Osteocyte (in vitro differentiated cells): ENCODE data around the gene MLKL. TPM values are rescaled to one million over a fixed set of nuclear protein-coding genes. Genes with fewer than 3 reads are reported as not detected.

Experiments used
- DNase-seq: peaks from one replicate; pipeline ENCODE4 v3.0.0; 2021; ENCODE audit warnings: mixed read lengths; ENCODE audit not compliant: unreplicated experiment; ENCODE audit errors: extremely low spot score
- H3K27ac Mint-ChIP-seq: one replicate; pipeline ENCODE4 v1.8.0; 2021; ENCODE audit warnings: mild to moderate bottlenecking, mixed read lengths; ENCODE audit not compliant: unreplicated experiment
- H3K27me3 Mint-ChIP-seq: one replicate; pipeline ENCODE4 v1.8.0; 2021; ENCODE audit warnings: mixed read lengths; ENCODE audit not compliant: unreplicated experiment
- H3K36me3 Mint-ChIP-seq: one replicate; pipeline ENCODE4 v1.8.0; 2021; ENCODE audit warnings: mixed read lengths; ENCODE audit not compliant: unreplicated experiment
- H3K4me1 Mint-ChIP-seq: one replicate; pipeline ENCODE4 v1.8.0; 2021; ENCODE audit warnings: mixed read lengths; ENCODE audit not compliant: unreplicated experiment
- H3K4me3 Mint-ChIP-seq: one replicate; pipeline ENCODE4 v1.8.0; 2021; ENCODE audit warnings: mild to moderate bottlenecking, moderate library complexity, mixed read lengths; ENCODE audit not compliant: unreplicated experiment
- H3K9me3 Mint-ChIP-seq: one replicate; pipeline ENCODE4 v1.8.0; 2021; ENCODE audit warnings: mixed read lengths; ENCODE audit not compliant: unreplicated experiment
- total RNA-seq: library from RNA; stranded (reverse); gene quantifications from 2 replicates; pipeline ENCODE4 v1.2.1, GENCODE V29; 2021
- TF ChIP-seq, protein P1 (sequence below): fragments of 200-600 bp; sonication (generic); IDR thresholded peaks from 2 replicates; pipeline ENCODE4 v1.5.0; 2021; ENCODE audit warnings: antibody characterized with exemption, mild to moderate bottlenecking, moderate library complexity

Gene MLKL
- total RNA-seq, 1 donor from 2014 or later = 1.3 TPM

DNA sequence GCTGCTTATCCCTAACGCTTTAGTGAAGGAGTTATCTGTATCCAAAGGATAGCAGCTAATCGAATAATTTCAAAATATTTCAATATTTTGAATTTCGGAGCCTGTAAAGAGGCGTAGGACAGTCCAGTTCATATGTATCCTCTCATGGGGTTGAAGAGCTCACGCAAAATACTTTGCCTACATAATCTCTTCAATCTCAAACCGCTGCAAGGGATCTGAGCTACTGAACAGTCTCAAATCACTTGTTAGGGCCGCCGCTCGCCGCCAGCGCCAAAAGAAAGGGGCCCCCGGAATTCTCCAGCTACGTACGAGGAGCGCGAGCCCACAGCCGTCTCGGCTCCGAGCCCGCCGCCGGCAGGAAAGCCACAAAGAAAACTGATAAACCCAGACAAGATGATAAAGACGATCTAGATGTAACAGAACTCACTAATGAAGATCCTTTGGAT, 33.4 kb downstream of the MLKL start:
- Mint-ChIP-seq H3K36me3 (peaks cover 12% of the 10 kb centered on the region), H3K27ac (peak overlapping the region; percentile 93), H3K27me3 (peaks cover 1% of the 10 kb centered on the region), H3K9me3 (peaks cover 11% of the 10 kb centered on the region), H3K4me3 (peak overlapping the region; percentile 96), H3K4me1 (peaks cover 11% of the 10 kb centered on the region)
- no peak for DNase-seq
- TF ChIP-seq, protein P1, sequence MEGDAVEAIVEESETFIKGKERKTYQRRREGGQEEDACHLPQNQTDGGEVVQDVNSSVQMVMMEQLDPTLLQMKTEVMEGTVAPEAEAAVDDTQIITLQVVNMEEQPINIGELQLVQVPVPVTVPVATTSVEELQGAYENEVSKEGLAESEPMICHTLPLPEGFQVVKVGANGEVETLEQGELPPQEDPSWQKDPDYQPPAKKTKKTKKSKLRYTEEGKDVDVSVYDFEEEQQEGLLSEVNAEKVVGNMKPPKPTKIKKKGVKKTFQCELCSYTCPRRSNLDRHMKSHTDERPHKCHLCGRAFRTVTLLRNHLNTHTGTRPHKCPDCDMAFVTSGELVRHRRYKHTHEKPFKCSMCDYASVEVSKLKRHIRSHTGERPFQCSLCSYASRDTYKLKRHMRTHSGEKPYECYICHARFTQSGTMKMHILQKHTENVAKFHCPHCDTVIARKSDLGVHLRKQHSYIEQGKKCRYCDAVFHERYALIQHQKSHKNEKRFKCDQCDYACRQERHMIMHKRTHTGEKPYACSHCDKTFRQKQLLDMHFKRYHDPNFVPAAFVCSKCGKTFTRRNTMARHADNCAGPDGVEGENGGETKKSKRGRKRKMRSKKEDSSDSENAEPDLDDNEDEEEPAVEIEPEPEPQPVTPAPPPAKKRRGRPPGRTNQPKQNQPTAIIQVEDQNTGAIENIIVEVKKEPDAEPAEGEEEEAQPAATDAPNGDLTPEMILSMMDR = no peak

DNA sequence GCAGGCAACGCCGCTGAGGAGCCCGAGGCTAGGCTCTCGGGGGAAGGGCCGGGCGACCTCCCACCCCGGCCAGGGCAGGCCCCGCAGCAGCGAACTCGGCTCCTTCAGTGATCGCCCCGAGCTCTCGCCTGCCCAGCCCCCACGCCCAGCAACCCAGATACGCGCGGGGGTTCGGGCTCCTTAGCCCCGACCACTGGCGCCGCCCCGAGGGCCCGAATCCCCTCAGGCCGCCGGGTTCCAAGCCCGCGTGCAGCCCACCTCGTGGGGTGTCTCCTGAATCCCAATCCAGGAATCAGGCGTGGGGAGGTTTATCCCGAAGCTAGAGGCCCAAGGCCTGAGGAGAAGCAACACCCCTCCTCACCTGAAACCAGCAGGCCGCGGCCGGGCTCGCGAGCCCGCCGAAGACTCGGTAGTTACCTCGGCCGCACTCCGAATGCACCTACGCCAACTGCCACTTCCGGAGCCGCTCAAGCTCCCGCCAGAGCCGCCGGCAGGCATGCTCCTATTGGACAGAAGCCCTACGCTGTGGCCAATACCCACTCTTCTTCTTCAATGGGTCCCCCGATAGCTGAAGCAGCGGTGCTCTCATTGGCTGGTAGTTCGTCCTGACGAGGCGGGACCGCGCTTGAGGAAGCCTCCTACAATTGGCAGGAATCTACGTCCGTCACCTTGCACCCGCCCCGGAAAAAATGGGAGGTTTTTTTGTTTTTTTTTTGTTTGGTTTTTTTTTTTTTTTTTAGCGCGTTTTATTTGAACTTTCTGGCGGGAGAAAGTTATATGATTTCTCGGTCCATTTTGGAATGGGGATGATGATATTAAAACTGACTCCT, 34.0 kb downstream of the MLKL start, which contains the start of gene RFWD3:
RFWD3 (minus strand) TSS at position 453 of the 830 bp plus-strand sequence. CDS start 5,428 bp downstream, outside the sequence.
- Mint-ChIP-seq H3K27ac (peak within 1 kb of the TSS; percentile 93), H3K4me3 (peak within 1 kb of the TSS; percentile 96), H3K4me1 (peaks cover 11% of the 10 kb centered on the region), H3K27me3 (no peaks in the 10 kb centered on the region), H3K36me3 (peaks cover 12% of the 10 kb centered on the region), H3K9me3 (peaks cover 11% of the 10 kb centered on the region)
- TF ChIP-seq, protein P1 = no peak
- DNase-seq = peak; percentile 98

DNA sequence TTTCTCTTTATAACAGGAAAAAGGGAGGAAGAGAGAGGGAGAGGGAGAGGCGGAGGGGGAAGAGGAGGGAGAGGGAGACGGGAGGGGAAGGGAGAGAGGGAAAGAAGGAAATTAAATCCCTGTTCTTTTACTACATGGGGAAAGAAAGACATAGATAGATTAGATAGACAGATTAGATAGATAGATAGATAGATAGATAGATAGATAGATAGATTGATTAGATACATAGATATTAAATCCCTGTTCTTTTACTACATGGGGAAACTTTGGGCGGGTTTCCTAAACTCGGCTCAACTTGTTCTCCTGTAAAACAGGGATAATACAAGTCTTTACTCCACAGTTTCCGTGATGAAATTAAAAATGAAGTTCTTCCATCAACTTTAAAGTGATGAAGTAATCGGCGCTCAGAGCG, 34.6 kb downstream of the MLKL start:
- TF ChIP-seq, protein P1 = no peak
- Mint-ChIP-seq H3K36me3 (peaks cover 14% of the 10 kb centered on the region), H3K27ac (peak overlapping the region; percentile 7), H3K27me3 (no peaks in the 10 kb centered on the region), H3K4me3 (peak overlapping the region; percentile 96), H3K4me1 (peaks cover 11% of the 10 kb centered on the region), H3K9me3 (peaks cover 11% of the 10 kb centered on the region)
- DNase-seq = no peak

DNA sequence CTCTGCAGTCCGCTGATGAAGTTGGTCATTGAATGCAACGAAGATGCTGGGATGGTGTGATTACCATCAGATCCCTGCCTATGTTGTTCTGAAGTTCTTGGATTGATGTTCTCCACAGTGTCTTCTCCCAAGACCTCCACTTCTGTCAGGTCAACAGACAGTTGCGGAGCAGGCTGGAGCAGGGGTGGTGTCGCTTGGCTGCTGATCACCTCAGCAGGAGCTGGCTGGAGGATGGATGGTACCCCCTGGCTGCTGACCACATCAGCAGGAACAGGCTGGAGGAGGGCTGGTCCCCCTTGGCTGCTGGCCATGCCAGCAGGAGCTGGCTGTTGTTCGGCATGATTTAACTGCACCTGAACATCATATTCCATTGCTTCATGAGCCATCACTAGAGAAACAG, 39.6 kb downstream of the MLKL start:
- Mint-ChIP-seq H3K4me1 (peaks cover 12% of the 10 kb centered on the region), H3K27ac (no peak overlapping the region), H3K4me3 (no peak overlapping the region), H3K27me3 (no peaks in the 10 kb centered on the region), H3K36me3 (peaks cover 31% of the 10 kb centered on the region), H3K9me3 (no peaks in the 10 kb centered on the region)
- DNase-seq = peak; percentile 63
- TF ChIP-seq, protein P1 = no peak

DNA sequence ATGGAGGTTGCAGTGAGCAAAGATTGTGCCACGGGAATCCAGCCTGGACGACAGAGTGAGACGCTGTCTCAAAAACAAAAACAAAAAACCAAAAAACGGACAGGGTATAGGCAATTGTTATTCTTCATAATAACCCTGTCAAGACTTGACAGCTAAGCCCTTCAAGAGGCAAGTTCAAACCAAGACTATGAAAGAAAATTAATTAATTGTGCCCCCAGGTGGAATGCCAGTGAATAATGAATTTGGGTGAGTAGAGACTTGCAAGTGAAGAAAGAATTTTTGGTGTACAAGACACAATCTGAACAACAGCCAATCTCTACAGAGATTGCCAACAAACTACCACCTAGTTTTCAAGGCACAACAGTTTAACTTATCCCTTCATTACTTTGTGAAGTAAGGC, 40.3 kb downstream of the MLKL start:
- Mint-ChIP-seq H3K36me3 (peaks cover 34% of the 10 kb centered on the region), H3K4me1 (peaks cover 12% of the 10 kb centered on the region), H3K4me3 (no peak overlapping the region), H3K27me3 (no peaks in the 10 kb centered on the region), H3K27ac (no peak overlapping the region), H3K9me3 (no peaks in the 10 kb centered on the region)
- no peak for DNase-seq
- TF ChIP-seq, protein P1 = no peak
